Neutrophil (primary cell): Measurements from ENCODE around the gene GK2.

Experiments
- H3K27ac ChIP-seq: fragments of 200-600 bp; sonication (generic); 2 replicates; pipeline ENCODE4 v1.5.1; 2016; ENCODE audit warnings: mild to moderate bottlenecking, moderate library complexity
- H3K27me3 ChIP-seq: fragments of 200-600 bp; sonication (generic); 2 replicates; pipeline ENCODE4 v1.6.0; 2016; ENCODE audit warnings: mild to moderate bottlenecking
- H3K36me3 ChIP-seq: fragments of 200-600 bp; sonication (generic); 2 replicates; pipeline ENCODE4 v1.5.1; 2017
- H3K4me1 ChIP-seq, 2 experiments: fragments of 200-600 bp in 1 of 2; sonication (generic) in 1 of 2; 1 replicate in 1 of 2; 2 replicates in 1 of 2; pipeline versions ENCODE4 v1.5.1 to v1.6.1; 2013 to 2016; ENCODE audit warnings: low read depth in 1 of 2, low read length in 1 of 2, mild to moderate bottlenecking in 1 of 2, moderate library complexity in 1 of 2; ENCODE audit not compliant: control insufficient read depth in 1 of 2, insufficient read depth in 1 of 2
- H3K4me3 ChIP-seq, 2 experiments: fragments of 200-600 bp in 1 of 2; sonication (generic) in 1 of 2; 1 replicate in 1 of 2; 2 replicates in 1 of 2; pipeline ENCODE4 v1.5.1; 2013 to 2016; ENCODE audit warnings: low read depth in 1 of 2, low read length in 1 of 2, mild to moderate bottlenecking in 1 of 2, moderate library complexity in 1 of 2
- H3K9me3 ChIP-seq: fragments of 200-600 bp; sonication (generic); 2 replicates; pipeline ENCODE4 v1.5.1; 2016
- TF ChIP-seq, protein P1 (sequence below): fragments of 200-600 bp; sonication (generic); IDR thresholded peaks from 2 replicates; pipeline ENCODE4 v1.5.1; 2016; ENCODE audit warnings: antibody characterized with exemption

The GK2 gene

DNA sequence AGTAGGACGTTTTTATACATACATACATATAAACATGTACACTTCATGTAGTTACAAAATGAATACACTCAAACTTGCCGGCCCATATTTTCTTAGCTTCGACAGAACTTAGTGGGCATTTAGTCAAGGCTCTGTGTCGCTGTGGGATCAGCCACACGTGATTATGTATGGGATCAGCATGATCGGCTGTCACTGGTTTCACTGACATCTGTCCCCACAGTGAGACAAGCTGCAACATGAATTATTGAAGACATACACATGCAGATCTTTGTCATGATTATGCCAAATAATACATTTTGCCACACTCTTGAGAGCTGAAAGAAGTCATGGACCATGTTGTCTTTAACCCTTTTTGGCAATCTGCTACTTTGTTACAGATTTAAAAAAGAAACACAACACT is 44.0 kb downstream of the GK2 start:
- H3K27ac ChIP-seq: no peak overlapping the region
- no peaks in the 10 kb centered on the region for H3K9me3 ChIP-seq
- H3K4me3 ChIP-seq: no peak overlapping the region
- TF ChIP-seq, protein P1, sequence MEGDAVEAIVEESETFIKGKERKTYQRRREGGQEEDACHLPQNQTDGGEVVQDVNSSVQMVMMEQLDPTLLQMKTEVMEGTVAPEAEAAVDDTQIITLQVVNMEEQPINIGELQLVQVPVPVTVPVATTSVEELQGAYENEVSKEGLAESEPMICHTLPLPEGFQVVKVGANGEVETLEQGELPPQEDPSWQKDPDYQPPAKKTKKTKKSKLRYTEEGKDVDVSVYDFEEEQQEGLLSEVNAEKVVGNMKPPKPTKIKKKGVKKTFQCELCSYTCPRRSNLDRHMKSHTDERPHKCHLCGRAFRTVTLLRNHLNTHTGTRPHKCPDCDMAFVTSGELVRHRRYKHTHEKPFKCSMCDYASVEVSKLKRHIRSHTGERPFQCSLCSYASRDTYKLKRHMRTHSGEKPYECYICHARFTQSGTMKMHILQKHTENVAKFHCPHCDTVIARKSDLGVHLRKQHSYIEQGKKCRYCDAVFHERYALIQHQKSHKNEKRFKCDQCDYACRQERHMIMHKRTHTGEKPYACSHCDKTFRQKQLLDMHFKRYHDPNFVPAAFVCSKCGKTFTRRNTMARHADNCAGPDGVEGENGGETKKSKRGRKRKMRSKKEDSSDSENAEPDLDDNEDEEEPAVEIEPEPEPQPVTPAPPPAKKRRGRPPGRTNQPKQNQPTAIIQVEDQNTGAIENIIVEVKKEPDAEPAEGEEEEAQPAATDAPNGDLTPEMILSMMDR: no peak
- no peaks in the 10 kb centered on the region for H3K36me3 ChIP-seq
- H3K27me3 ChIP-seq: no peaks in the 10 kb centered on the region
- H3K4me1 ChIP-seq: no peaks in the 10 kb centered on the region

GRCh38 chr4:79362626-79363025 is 45.4 kb downstream of the GK2 start:
- TF ChIP-seq, protein P1: no peak
- Histone ChIP-seq H3K4me1 (no peaks in the 10 kb centered on the region), H3K36me3 (no peaks in the 10 kb centered on the region), H3K9me3 (no peaks in the 10 kb centered on the region), H3K4me3 (no peak overlapping the region), H3K27me3 (no peaks in the 10 kb centered on the region), H3K27ac (no peak overlapping the region)

GRCh38 chr4:79360006-79360405 is 48.0 kb downstream of the GK2 start:
- Histone ChIP-seq H3K27ac (no peak overlapping the region), H3K4me1 (no peaks in the 10 kb centered on the region), H3K9me3 (no peaks in the 10 kb centered on the region), H3K4me3 (no peak overlapping the region), H3K36me3 (no peaks in the 10 kb centered on the region), H3K27me3 (no peaks in the 10 kb centered on the region)
- TF ChIP-seq, protein P1: no peak

- Histone ChIP-seq H3K4me1 (no peaks in the 10 kb centered on the region), H3K36me3 (no peaks in the 10 kb centered on the region)
Observed at GRCh38 chr4:79358438-79358837, 49.6 kb downstream of the GK2 start.

DNA sequence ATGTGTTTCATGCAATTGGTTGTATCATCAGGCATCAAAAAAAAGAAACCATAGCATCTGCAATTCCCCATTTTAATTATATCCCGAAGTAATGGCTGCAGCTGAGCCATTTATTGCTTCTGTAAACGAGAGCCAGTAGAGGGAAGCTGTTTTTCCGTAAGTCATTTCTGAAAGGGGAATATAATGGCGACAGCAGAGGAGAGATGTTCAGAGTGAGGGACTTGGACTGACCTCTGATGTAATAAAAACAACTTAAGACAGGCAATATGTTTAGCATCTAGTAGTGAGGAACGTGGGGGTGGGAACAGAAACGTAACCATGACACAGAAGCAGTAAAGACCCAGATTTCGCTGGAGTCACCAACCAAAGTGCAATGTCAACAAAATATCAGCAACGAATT is 50.7 kb downstream of the GK2 start:
- Histone ChIP-seq H3K4me1 (no peaks in the 10 kb centered on the region), H3K4me3 (no peak overlapping the region), H3K36me3 (no peaks in the 10 kb centered on the region), H3K27ac (no peak overlapping the region), H3K27me3 (no peaks in the 10 kb centered on the region), H3K9me3 (no peaks in the 10 kb centered on the region)
- TF ChIP-seq, protein P1: no peak

More at GRCh38 chr4:79358438-79358837, 49.6 kb downstream of the GK2 start:
- TF ChIP-seq, protein P1: no peak
- Histone ChIP-seq H3K9me3 (no peaks in the 10 kb centered on the region), H3K27me3 (no peaks in the 10 kb centered on the region), H3K27ac (no peak overlapping the region), H3K4me3 (no peak overlapping the region)
